MCF 10A (cell line): ENCODE measurements around the gene APCDD1L. TPM values are rescaled to one million over a fixed set of nuclear protein-coding genes. Genes with fewer than 3 reads are reported as not detected.

Experiments
- BruUV-seq: library from RNA; stranded (reverse); fragments of 400-500 nt; replicated peaks from 2 replicates; lab custom pipeline; 2021; lab: Mats Ljungman, UMichigan
- CTCF ChIA-PET: fragments of 300-600 bp; sonication (Branson Sonifier 250); formaldehyde crosslinking; extraction: SDS; loops from one replicate; lab custom pipeline; 2021; ENCODE audit warnings: antibody characterized with exemption, inconsistent platforms; lab: Yijun Ruan, JAX
- POLR2A ChIA-PET: fragments of 300-600, 350-650 bp; sonication (Branson Sonifier 250); formaldehyde crosslinking; extraction: SDS; loops from one replicate; lab custom pipeline; 2020; ENCODE audit warnings: antibody characterized with exemption, inconsistent platforms; lab: Yijun Ruan, JAX
- DNase-seq: peaks from one replicate; pipeline ENCODE4 v3.0.0-alpha.2; 2018; ENCODE audit not compliant: unreplicated experiment
- H3K27ac Mint-ChIP-seq: one replicate; pipeline ENCODE4 v1.8.0; 2022; ENCODE audit warnings: mild to moderate bottlenecking, low read depth, mixed read lengths; ENCODE audit not compliant: unreplicated experiment
- H3K27me3 Mint-ChIP-seq: one replicate; pipeline ENCODE4 v1.8.0; 2022; ENCODE audit warnings: mixed read lengths; ENCODE audit not compliant: insufficient read depth, unreplicated experiment
- H3K36me3 Mint-ChIP-seq: one replicate; pipeline ENCODE4 v1.8.0; 2022; ENCODE audit warnings: mild to moderate bottlenecking, moderate library complexity, mixed read lengths; ENCODE audit not compliant: insufficient read depth, unreplicated experiment
- H3K4me1 Mint-ChIP-seq: one replicate; pipeline ENCODE4 v1.8.0; 2022; ENCODE audit warnings: mixed read lengths; ENCODE audit not compliant: insufficient read depth, unreplicated experiment
- H3K4me3 Mint-ChIP-seq: one replicate; pipeline ENCODE4 v1.8.0; 2022; ENCODE audit warnings: mild to moderate bottlenecking, moderate library complexity, mixed read lengths; ENCODE audit not compliant: unreplicated experiment
- H3K9me3 Mint-ChIP-seq: one replicate; pipeline ENCODE4 v1.8.0; 2022; ENCODE audit warnings: mixed read lengths; ENCODE audit not compliant: unreplicated experiment
- intact Hi-C: fragments of 100-400 bp; cut with micrococcal nuclease; formaldehyde crosslinking; loops from 2 replicates; pipeline ENCODE4 v1.14.1; 2022
- total RNA-seq: library from RNA; stranded (reverse); gene quantifications from 2 replicates; pipeline ENCODE4 v1.2.3, GENCODE V29; 2022
- TF ChIP-seq, protein P1 (sequence below): fragments of 200-600 bp; IDR thresholded peaks from one replicate; pipeline ENCODE4 v1.8.0; 2022; ENCODE audit warnings: antibody characterized with exemption, mild to moderate bottlenecking; ENCODE audit not compliant: unreplicated experiment

Gene APCDD1L
- total RNA-seq, 1 experiment from 2014 or later: 0.86 TPM

DNA sequence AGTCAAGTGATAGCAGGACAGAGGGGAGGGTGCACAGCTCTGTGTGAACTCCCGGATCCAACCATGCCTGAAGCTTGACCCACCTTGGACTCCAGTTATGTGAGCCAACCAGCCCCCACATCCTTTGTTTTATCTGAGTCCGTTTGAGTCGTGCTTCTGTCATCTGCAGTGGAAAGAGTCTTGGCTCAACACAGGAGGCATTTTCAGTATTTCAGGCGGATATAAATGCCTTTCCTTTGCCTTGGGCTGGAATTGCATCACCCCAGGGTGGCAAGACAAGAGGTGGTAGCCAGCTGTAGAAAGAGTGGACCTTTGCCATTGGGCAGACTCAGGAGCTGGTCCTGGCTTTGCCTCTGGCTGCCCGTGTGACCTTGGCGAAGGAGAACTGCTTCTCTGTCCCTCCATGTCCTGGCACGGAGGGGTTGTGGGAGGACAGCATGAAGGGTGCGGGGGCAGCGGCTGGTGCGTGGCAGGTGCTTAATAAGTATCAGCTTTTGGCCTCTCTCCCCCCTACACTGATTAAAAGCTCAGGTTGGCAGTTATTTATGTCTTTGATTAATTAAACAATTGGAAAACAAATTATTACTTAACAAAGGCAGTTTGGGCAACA is 42.6 kb upstream of the APCDD1L start:
- no peaks in the 10 kb centered on the region for H3K9me3 Mint-ChIP-seq
- BruUV-seq: no TSS peak
- TF ChIP-seq, protein P1, sequence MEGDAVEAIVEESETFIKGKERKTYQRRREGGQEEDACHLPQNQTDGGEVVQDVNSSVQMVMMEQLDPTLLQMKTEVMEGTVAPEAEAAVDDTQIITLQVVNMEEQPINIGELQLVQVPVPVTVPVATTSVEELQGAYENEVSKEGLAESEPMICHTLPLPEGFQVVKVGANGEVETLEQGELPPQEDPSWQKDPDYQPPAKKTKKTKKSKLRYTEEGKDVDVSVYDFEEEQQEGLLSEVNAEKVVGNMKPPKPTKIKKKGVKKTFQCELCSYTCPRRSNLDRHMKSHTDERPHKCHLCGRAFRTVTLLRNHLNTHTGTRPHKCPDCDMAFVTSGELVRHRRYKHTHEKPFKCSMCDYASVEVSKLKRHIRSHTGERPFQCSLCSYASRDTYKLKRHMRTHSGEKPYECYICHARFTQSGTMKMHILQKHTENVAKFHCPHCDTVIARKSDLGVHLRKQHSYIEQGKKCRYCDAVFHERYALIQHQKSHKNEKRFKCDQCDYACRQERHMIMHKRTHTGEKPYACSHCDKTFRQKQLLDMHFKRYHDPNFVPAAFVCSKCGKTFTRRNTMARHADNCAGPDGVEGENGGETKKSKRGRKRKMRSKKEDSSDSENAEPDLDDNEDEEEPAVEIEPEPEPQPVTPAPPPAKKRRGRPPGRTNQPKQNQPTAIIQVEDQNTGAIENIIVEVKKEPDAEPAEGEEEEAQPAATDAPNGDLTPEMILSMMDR: no peak

DNA sequence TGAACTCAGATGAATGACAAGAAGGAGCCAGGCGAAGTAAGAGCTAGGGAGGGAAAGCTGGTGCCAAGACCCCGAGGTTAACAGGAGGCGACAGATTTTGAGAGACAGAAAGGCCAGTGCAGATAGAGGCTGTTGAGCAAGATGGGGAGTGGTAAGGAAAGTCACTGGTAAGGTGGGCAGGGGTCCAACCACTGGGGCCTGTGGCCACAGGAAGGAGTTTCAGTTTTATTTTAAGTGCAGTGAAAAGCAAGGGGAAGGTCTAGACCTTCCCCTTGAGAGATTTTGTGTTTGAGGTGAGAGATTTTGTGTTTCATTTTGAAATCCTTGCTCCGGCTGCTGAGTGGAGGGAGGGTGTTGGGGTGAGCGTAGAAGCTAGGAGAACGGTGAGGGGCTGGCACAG is 41.8 kb upstream of the APCDD1L start:
- H3K27me3 Mint-ChIP-seq: peaks cover 17% of the 10 kb centered on the region
- no TSS peak for BruUV-seq
- H3K27ac Mint-ChIP-seq: no peak overlapping the region
- peaks cover 22% of the 10 kb centered on the region for H3K4me1 Mint-ChIP-seq
- ChIA-PET CTCF (interaction anchor here (0.6 kb wide), 1 partner anchor 476 kb away, joined by 3 read pairs; no protein-coding TSS in a partner anchor), POLR2A (no interaction called here)
- H3K4me3 Mint-ChIP-seq: no peak overlapping the region
- no peaks in the 10 kb centered on the region for H3K9me3 Mint-ChIP-seq
- no peak for DNase-seq
- H3K36me3 Mint-ChIP-seq: no peaks in the 10 kb centered on the region
- intact Hi-C loops: no loop called here
- TF ChIP-seq, protein P1: no peak

More for the DNA sequence above, 42.6 kb upstream of the APCDD1L start:
- Mint-ChIP-seq H3K4me3 (no peak overlapping the region), H3K27me3 (peaks cover 17% of the 10 kb centered on the region), H3K4me1 (peaks cover 22% of the 10 kb centered on the region), H3K36me3 (no peaks in the 10 kb centered on the region), H3K27ac (no peak overlapping the region)
- ChIA-PET CTCF (interaction anchor here (0.5 kb wide), 1 partner anchor 94 kb away, joined by 3 read pairs; no protein-coding TSS in a partner anchor), POLR2A (no interaction called here)
- no peak for DNase-seq
- intact Hi-C loops: no loop called here

DNA sequence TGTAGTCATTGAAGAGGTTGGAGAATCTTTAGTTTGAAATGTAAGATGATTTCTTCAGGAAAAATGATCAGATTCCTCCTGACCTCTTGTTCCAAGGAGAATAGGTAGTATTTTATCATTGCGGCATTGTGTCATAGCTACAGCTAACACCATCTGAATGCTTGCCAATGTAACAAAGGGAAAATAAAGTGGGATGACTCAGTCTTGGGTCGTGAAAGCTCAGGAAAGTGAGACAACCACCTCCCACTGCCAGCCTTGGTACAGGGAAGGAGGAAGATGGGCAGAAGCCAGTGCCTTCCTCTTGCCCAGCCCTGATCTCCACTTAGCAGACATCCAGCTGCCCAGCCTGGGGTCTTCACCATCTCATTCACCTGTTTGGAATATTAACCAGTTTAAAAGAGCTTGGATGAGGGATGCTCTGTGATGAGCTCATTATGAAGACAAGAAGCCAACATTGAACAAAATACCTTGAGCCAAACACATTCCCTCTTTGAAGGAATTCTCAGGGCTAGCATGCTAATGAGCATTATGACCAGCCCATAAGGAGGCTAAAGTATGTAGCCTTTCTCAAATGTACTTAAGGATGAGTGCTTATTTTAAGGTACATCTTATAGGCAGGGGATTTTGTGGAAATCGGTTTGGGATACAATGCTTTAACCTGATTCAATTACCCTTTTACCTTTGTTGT is 40.0 kb upstream of the APCDD1L start:
- intact Hi-C loops: no loop called here
- TF ChIP-seq, protein P1: no peak
- H3K4me1 Mint-ChIP-seq: peaks cover 22% of the 10 kb centered on the region
- H3K9me3 Mint-ChIP-seq: no peaks in the 10 kb centered on the region
- no peak overlapping the region for H3K4me3 Mint-ChIP-seq
- peaks cover 17% of the 10 kb centered on the region for H3K27me3 Mint-ChIP-seq
- peak overlapping the region; percentile 55 for H3K27ac Mint-ChIP-seq
- POLR2A ChIA-PET: interaction anchor here (0.8 to 1.5 kb wide), 4 partner anchors 9 to 857 kb away, joined by 3 to 9 read pairs (median 4); partner anchors contain the start of gene STX16
- no TSS peak for BruUV-seq
- CTCF ChIA-PET: interaction anchor here (0.6 to 1.0 kb wide), 5 partner anchors 29 to 904 kb away, joined by 3 to 4 read pairs (median 3); no protein-coding TSS in a partner anchor
- peaks cover 6% of the 10 kb centered on the region for H3K36me3 Mint-ChIP-seq
- DNase-seq: peak; percentile 81

DNA sequence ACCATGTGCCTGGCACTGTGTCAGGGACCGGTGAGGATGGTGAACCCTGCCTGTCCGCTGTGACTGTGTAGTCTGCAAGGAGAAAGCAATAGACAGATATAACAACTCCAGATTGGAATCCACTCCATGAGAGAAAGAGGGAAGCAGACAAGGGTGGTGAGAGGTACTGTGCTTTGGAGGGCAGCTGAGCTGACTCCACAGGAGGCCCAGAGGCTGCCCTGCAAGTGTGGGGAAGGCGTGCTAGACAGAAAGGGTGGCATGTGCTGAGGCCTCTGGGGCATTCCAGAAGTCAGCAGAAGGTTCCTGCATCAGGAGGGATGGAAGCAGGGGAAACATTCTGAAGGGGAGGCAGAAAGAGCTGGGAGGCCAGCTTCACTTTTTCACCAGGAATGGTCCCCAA is 39.3 kb upstream of the APCDD1L start:
- H3K27me3 Mint-ChIP-seq: peaks cover 17% of the 10 kb centered on the region
- intact Hi-C loops: no loop called here

More for the DNA sequence above, 39.3 kb upstream of the APCDD1L start:
- Mint-ChIP-seq H3K4me1 (peaks cover 22% of the 10 kb centered on the region), H3K9me3 (no peaks in the 10 kb centered on the region), H3K36me3 (peaks cover 6% of the 10 kb centered on the region), H3K4me3 (no peak overlapping the region), H3K27ac (peak overlapping the region; percentile 55)
- POLR2A ChIA-PET: interaction anchor here (1.1 to 1.5 kb wide), 3 partner anchors 51 to 856 kb away, joined by 3 to 9 read pairs (median 3); partner anchors contain the start of gene STX16
- no TSS peak for BruUV-seq
- TF ChIP-seq, protein P1: no peak
- DNase-seq: no peak
- CTCF ChIA-PET: interaction anchor here (1.0 kb wide), 1 partner anchor 92 kb away, joined by 4 read pairs; no protein-coding TSS in a partner anchor
